GM12873 (cell line): Measurements from ENCODE around the gene SLC29A2.

Source experiments
- TF ChIP-seq, protein P1 (sequence below): IDR thresholded peaks from 2 replicates; pipeline ENCODE4 v1.5.1; 2012; ENCODE audit warnings: low read depth, mild to moderate bottlenecking, moderate library complexity, low read length, control low read depth; ENCODE audit not compliant: insufficient read depth; ENCODE audit errors: missing control alignments

The SLC29A2 gene

GRCh38 chr11:66414120-66414934 lies 42.8 kb upstream of the SLC29A2 start:
- TF ChIP-seq, protein P1, sequence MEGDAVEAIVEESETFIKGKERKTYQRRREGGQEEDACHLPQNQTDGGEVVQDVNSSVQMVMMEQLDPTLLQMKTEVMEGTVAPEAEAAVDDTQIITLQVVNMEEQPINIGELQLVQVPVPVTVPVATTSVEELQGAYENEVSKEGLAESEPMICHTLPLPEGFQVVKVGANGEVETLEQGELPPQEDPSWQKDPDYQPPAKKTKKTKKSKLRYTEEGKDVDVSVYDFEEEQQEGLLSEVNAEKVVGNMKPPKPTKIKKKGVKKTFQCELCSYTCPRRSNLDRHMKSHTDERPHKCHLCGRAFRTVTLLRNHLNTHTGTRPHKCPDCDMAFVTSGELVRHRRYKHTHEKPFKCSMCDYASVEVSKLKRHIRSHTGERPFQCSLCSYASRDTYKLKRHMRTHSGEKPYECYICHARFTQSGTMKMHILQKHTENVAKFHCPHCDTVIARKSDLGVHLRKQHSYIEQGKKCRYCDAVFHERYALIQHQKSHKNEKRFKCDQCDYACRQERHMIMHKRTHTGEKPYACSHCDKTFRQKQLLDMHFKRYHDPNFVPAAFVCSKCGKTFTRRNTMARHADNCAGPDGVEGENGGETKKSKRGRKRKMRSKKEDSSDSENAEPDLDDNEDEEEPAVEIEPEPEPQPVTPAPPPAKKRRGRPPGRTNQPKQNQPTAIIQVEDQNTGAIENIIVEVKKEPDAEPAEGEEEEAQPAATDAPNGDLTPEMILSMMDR: no peak

GRCh38 chr11:66413167-66413566 lies 41.6 kb upstream of the SLC29A2 start:
- TF ChIP-seq, protein P1: no peak

GRCh38 chr11:66412110-66412509 lies 40.5 kb upstream of the SLC29A2 start:
- TF ChIP-seq, protein P1: no peak

- TF ChIP-seq, protein P1: no peak
Observed at GRCh38 chr11:66411323-66411722, 39.8 kb upstream of the SLC29A2 start.

DNA sequence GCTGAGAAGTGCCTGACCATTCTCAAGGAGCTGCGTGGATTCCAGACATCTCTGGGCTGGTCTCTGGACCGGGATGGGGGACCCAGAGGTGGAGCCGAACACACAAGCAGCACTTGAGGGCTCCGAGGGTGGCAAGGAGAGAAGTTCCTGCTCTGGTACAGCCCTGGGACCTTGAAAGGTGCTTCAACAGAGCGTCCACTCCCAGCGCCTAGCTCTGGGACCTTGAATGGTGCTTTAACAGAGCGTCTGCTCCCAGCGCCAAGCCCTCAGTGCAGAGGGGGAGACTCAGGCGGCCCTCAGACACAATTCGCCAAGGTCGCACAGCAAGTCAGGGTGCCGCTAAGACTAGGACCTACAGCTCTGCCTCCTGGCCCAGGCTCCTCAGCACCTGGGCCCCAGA lies 38.6 kb upstream of the SLC29A2 start:
- TF ChIP-seq, protein P1: no peak

DNA sequence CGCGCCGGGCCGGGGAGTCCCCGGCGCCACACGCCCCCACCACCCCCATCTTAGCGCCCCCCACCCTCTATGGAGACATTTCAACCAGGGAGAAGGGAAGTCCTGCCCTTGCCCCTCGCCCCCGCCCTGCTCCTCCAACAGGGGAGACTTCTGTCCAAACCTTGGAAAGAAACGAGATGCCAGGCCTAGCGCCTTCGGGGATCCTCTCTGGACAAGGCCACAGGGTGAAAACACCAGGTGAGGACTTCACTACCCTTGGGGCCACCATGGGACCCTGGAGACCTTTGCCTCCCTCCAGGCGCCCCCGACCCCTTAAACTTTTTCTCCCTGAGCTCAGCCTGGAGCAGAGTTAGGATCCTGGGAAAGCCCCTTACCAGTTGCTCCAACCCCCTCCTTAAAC lies 37.7 kb upstream of the SLC29A2 start:
- TF ChIP-seq, protein P1: no peak

- TF ChIP-seq, protein P1: peak; percentile 99
Observed at GRCh38 chr11:66408488-66409214, 37.1 kb upstream of the SLC29A2 start.
